ENCODE results near the gene BTBD2.

BTBD2 gene

DNA sequence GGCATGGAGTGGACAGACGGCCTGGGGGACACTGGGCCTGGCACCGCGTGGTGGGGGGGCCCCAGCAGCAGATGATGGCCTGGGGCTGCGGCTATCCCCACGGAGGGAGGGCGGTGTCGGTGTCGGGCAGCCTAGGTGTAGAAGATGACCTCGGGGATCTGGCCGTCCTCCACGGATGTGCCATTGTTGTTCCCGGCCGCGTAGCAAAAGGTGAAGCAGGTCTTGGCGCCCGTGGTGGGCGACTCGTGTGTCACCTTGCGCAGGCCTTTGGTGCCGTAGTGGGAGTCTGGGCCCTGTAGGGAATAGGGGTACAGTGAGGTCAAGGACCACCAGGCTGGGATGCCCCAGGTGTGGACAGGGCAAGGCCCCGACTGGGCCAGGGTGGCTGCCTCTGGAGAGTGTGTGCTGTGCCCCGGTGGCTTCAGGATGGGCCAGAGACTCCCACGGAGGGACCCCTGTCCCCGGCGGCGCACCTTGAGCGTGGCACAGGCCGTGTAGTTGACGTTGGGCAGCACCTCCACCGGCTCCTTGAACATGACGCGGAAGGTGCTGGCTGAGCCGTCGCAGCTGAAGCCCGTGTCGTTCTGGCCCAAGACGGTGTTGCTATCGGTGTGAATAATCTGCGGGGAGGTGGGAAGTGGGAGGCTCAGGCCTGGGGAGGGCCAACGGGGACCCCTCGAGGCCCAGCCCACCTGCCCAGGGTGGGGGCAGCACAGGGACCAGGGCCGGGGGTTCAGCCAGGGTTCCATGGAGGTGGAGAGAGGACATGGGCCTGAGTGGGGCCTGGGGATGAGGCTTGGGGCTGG is 29.0 kb downstream of the BTBD2 start:
- H3K9me3 ChIP-seq (ENCODE audit: severe bottlenecking) = no peaks in the 10 kb centered on the region

DNA sequence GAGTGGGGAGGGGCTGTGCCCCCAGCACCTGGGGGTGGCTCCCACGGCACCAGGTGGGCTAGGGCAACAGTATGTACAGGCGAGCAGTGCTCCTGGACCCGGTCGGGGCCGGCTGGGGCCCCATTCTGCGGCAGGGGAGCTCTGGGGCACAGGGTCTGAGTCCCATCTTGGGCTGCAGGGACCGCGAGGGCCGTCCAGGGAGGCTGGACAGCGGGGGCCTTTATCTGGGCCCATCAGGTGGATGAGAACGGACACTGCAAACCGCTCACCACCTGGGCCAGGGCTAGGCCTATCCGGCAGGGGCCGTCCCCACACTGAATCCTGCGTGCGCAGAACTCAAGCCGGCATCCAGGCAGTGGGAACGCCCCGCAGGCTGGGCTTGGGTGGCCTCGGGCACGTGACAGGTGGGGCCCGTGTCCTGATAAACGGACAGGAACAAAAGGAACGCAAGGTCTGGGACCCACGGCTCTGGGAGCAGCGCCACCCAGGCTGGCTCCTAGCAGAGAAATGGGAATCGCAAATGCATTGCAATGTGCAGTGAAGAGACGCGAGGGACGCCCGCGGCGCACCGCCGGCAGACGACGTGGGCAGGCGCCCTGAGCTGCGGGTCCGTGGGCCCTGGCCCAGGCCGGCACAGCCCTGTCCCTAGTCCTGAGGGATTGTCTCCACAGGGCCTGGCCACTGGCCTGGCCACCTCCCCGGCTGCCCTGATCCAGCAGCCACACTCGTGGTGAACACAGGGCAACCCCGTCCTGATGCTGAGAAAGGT is 29.7 kb downstream of the BTBD2 start:
- H3K9me3 ChIP-seq (ENCODE audit: severe bottlenecking) = no peaks in the 10 kb centered on the region
- DNase-seq = no peak
- H3K36me3 ChIP-seq = peaks cover 83% of the 10 kb centered on the region
- H3K27ac ChIP-seq = no peak overlapping the region
- H3K27me3 ChIP-seq (ENCODE audit: insufficient read depth, low read depth, severe bottlenecking) = no peaks in the 10 kb centered on the region
- H3K4me3 ChIP-seq (ENCODE audit: low read depth, low read length) = no peak overlapping the region
- TF ChIP-seq, protein P1, sequence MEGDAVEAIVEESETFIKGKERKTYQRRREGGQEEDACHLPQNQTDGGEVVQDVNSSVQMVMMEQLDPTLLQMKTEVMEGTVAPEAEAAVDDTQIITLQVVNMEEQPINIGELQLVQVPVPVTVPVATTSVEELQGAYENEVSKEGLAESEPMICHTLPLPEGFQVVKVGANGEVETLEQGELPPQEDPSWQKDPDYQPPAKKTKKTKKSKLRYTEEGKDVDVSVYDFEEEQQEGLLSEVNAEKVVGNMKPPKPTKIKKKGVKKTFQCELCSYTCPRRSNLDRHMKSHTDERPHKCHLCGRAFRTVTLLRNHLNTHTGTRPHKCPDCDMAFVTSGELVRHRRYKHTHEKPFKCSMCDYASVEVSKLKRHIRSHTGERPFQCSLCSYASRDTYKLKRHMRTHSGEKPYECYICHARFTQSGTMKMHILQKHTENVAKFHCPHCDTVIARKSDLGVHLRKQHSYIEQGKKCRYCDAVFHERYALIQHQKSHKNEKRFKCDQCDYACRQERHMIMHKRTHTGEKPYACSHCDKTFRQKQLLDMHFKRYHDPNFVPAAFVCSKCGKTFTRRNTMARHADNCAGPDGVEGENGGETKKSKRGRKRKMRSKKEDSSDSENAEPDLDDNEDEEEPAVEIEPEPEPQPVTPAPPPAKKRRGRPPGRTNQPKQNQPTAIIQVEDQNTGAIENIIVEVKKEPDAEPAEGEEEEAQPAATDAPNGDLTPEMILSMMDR (IDR thresholded peaks at IDR 0.05; ENCODE audit: low read depth, low read length) = no peak

More for the DNA sequence above, 29.0 kb downstream of the BTBD2 start:
- no peak overlapping the region for H3K27ac ChIP-seq
- TF ChIP-seq, protein P1 (IDR thresholded peaks at IDR 0.05; ENCODE audit: low read depth, low read length) = no peak
- H3K27me3 ChIP-seq (ENCODE audit: insufficient read depth, low read depth, severe bottlenecking) = no peaks in the 10 kb centered on the region
- H3K36me3 ChIP-seq = peaks cover 82% of the 10 kb centered on the region
- H3K4me3 ChIP-seq (ENCODE audit: low read depth, low read length) = no peak overlapping the region
- DNase-seq = no peak

DNA sequence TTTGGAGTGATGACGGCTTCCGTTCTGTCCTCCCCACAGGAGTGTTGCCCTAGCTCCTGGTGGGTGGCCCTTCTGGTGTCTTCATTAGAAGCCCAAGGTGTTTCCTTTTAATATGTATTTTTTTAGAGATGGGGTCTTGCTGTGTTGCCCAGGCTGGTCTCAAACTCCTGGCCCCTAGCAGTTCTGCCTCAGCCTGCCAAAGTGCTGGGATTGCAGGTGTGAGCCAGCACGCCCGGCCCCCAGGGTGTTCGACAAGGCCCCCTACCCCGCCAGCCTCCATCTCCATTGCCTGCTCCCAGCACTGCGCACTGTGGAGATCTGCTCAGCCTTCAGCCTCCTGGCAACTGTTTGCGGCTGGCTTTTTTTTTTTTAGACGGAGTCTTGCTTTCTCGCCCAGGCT is 31.2 kb downstream of the BTBD2 start:
- TF ChIP-seq, protein P1 (IDR thresholded peaks at IDR 0.05; ENCODE audit: low read depth, low read length) = no peak
- Histone ChIP-seq H3K27me3 (ENCODE audit: insufficient read depth, low read depth, severe bottlenecking) (no peaks in the 10 kb centered on the region), H3K36me3 (peaks cover 78% of the 10 kb centered on the region), H3K9me3 (ENCODE audit: severe bottlenecking) (no peaks in the 10 kb centered on the region), H3K27ac (no peak overlapping the region), H3K4me3 (ENCODE audit: low read depth, low read length) (no peak overlapping the region)
- DNase-seq = no peak

DNA sequence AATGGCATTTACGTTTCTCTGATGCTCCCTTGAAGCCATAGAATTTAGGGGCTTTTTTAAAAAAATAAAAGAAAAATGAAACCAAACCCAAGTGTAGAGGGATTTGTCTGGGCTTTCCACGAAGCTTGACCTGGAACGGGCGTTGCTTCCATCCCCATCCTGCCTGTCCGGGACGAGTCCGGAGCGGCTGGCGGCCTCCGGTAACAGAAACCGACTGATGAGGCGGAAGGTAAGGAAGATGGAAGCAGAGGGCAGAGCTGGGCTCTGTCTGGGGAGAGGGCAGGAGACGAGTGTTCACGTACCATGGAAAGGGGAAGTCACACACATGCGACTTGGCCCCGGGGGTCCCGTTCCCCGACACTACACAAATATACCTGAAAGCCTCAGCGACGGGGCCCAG is 34.3 kb downstream of the BTBD2 start:
- DNase-seq = no peak
- H3K27me3 ChIP-seq (ENCODE audit: insufficient read depth, low read depth, severe bottlenecking) = no peaks in the 10 kb centered on the region
- H3K4me3 ChIP-seq (ENCODE audit: low read depth, low read length) = no peak overlapping the region
- H3K27ac ChIP-seq = no peak overlapping the region
- H3K36me3 ChIP-seq = peaks cover 70% of the 10 kb centered on the region
- H3K9me3 ChIP-seq (ENCODE audit: severe bottlenecking) = no peaks in the 10 kb centered on the region
- TF ChIP-seq, protein P1 (IDR thresholded peaks at IDR 0.05; ENCODE audit: low read depth, low read length) = no peak

DNA sequence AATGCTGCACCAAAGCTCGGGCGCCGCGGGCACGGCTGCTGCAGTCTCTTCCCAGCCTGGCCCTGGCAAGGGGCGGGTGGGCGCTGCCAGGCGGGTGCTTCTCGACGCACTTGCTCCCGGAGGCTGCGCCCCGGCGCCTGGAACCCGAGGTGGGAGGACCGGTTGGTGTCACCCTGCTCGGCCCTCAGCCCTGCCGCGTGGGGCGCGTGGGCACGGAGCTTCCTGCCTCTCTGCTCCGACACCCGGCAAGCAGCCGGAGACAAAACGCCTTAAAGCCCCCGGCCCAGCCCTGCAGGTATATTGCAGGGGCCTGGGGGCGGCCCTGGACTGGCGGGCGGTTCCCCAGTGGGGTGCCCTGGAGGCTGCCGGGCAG is 34.7 kb downstream of the BTBD2 start:
- no peak for DNase-seq
- no peak overlapping the region for H3K4me3 ChIP-seq (ENCODE audit: low read depth, low read length)
- no peak overlapping the region for H3K27ac ChIP-seq
- TF ChIP-seq, protein P1 (IDR thresholded peaks at IDR 0.05; ENCODE audit: low read depth, low read length) = no peak
- peaks cover 70% of the 10 kb centered on the region for H3K36me3 ChIP-seq
- no peaks in the 10 kb centered on the region for H3K9me3 ChIP-seq (ENCODE audit: severe bottlenecking)
- no peaks in the 10 kb centered on the region for H3K27me3 ChIP-seq (ENCODE audit: insufficient read depth, low read depth, severe bottlenecking)

All from WERI-Rb-1 (cell line).